Motor neuron (in vitro differentiated cells): ENCODE data around the gene MTAP. TPM values are rescaled to one million over a fixed set of nuclear protein-coding genes. Genes with fewer than 3 reads are reported as not detected.

Experiments
- ATAC-seq, 8 experiments: fragments of 200-7000 bp; cut with Tn5 transposase; replicated peaks in 6 of 8; 2 replicates each; pipeline ENCODE4 v1.8.0; 2021; ENCODE audit warnings: mild to moderate bottlenecking in 8 of 8, moderate library complexity in 8 of 8
- H3K27ac ChIP-seq, 2 donors: fragments of 250-450 bp; sonication (Bioruptor Pico); 2 replicates each; pipeline ENCODE4 v1.9.0; 2021; ENCODE audit warnings: antibody characterized with exemption in 2 of 2, mild to moderate bottlenecking in 2 of 2, moderate library complexity in 1 of 2
- H3K4me1 ChIP-seq, 2 donors: fragments of 250-450 bp; sonication (Bioruptor Pico); replicated peaks in 1 of 2; 2 replicates each; pipeline ENCODE4 v1.6.1; 2021; ENCODE audit warnings: antibody characterized with exemption in 2 of 2, mild to moderate bottlenecking in 2 of 2, moderate library complexity in 1 of 2
- H3K4me3 ChIP-seq, 5 donors: fragments of 250-450 bp; sonication (Bioruptor Pico); 2 replicates each; pipeline ENCODE4 v1.9.0; 2021; ENCODE audit warnings: antibody characterized with exemption in 5 of 5, mild to moderate bottlenecking in 5 of 5, moderate library complexity in 4 of 5
- WGBS, 10 experiments: fragments of 450-650 bp; shearing (Covaris generic); methylation state at CpG; one replicate each; pipeline ENCODE4 v1.0.0; 2022; 5-methylcytosine and 5-hydroxymethylcytosine counted together
- in situ Hi-C, 9 experiments: fragments of 400-800 bp; cut with MboI; loops; one replicate each; pipeline ENCODE4 v1.15.0; 2021; ENCODE audit warnings: low sequenced_read_pairs in 9 of 9, low pct_unique_long_range_greater_than_20kb in 2 of 9; ENCODE audit not compliant: unreplicated experiment in 9 of 9
- total RNA-seq, 8 experiments: library from RNA; unstranded; fragments of 300-600 nt; gene quantifications; 2 replicates each; pipeline versions ENCODE4 v1.2.3 to v1.2.4, GENCODE V29; 2022

Gene MTAP
- total RNA-seq, 8 experiments from 2014 or later, result 11.2 to 47.5 (median 18.8) TPM

- Histone ChIP-seq H3K27ac (no peak overlapping the region), H3K4me1 (no peaks in the 10 kb centered on the region), H3K4me3 (no peak overlapping the region)
- 50 to 100% (median 77%) methylated on average over 1 to 2 of the region's 2 CpGs for WGBS, 10 experiments
- in situ Hi-C loops, result loop anchor here in 7 of 9 experiments (10.0 to 25.0 kb wide), 4 partner anchors 67 to 469 kb away; partner anchors contain the start of gene IFNA5 (in 5 of the 7)
- no peak for ATAC-seq
These were observed 20.8 kb upstream of the MTAP start for GRCh38 chr9:21781656-21782055.

GRCh38 chr9:21782205-21782604, 20.2 kb upstream of the MTAP start:
- 30 to 94% (median 82%) methylated on average over 1 to 2 of the region's 2 CpGs; no CpG with 5 or more reads in 1 of the 10 experiments for WGBS, 10 experiments
- H3K27ac ChIP-seq, result no peak overlapping the region
- no peak for ATAC-seq
- H3K4me1 ChIP-seq, result no peaks in the 10 kb centered on the region
- no peak overlapping the region for H3K4me3 ChIP-seq
- in situ Hi-C loops, result loop anchor here in 7 of 9 experiments (10.0 to 25.0 kb wide), 4 partner anchors 67 to 470 kb away; partner anchors contain the start of gene IFNA5 (in 5 of the 7)

DNA sequence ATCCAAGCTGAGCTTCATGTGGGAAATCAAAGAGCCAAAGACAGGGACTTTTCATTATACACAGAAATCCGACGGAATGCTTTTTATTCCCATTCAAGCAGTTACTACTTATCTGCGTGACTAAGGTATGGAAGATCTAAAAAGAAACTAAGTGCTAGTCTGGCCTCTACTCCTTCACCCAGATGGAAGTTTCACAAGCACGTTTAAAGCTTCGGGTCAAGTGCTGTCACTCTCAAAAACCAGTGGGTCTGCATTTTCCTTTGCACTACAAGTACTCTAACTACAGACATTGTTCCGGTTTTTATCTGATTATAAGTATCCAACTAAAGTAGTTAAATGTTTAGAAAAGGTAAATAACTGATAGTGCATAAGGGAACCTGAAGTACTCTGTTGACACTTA, 13.7 kb upstream of the MTAP start:
- ATAC-seq, result no peak

GRCh38 chr9:21789541-21790037, 12.8 kb upstream of the MTAP start:
- in situ Hi-C loops, result loop anchor here in 7 of 9 experiments (10.0 to 25.0 kb wide), 5 partner anchors 75 to 477 kb away; partner anchors contain the start of gene IFNA5 (in 5 of the 7)
- no peaks in the 10 kb centered on the region for H3K4me1 ChIP-seq
- H3K27ac ChIP-seq, result no peak overlapping the region
- 0 to 15% (median 0%) methylated on average over 1 to 2 of the region's 2 CpGs; no CpG with 5 or more reads in 1 of the 10 experiments for WGBS, 10 experiments
- H3K4me3 ChIP-seq, result peak overlapping the region in 1 of 5 donors; percentile 15
- peak; percentile 76 to 100 (median 90) for ATAC-seq

More for the DNA sequence above, 13.7 kb upstream of the MTAP start:
- Histone ChIP-seq H3K4me3 (no peak overlapping the region), H3K27ac (no peak overlapping the region), H3K4me1 (no peaks in the 10 kb centered on the region)
- WGBS, 10 experiments, result 0 to 100% (median 75%) methylated on average over 1 to 6 of the region's 6 CpGs
- in situ Hi-C loops, result loop anchor here in 7 of 9 experiments (10.0 to 25.0 kb wide), 4 partner anchors 74 to 476 kb away; partner anchors contain the start of gene IFNA5 (in 5 of the 7)

DNA sequence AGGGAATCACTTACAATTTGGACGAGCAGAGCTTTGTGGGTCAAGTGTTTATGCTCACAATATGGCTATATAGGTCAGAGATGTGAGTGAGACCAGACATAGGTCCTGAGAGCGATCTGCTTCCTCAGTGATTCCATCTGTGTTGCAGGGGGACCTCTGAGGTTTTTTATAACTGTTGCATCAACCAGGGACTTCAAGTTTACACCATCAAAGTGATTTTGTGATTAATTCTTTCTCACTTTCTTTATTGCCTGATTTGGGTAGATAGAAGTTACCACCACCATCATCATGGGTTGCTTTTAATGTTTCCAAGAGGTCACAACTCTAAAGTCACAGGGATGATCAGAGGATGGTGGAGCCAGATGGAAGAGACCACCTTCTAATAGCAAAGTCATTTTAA, 7.0 kb upstream of the MTAP start:
- H3K27ac ChIP-seq, result no peak overlapping the region
- in situ Hi-C loops, result loop anchor here in 7 of 9 experiments (10.0 to 25.0 kb wide), 4 partner anchors 208 to 483 kb away; partner anchors contain the start of gene IFNA5 (in 5 of the 7)
- no peak for ATAC-seq
- no peaks in the 10 kb centered on the region for H3K4me1 ChIP-seq
- 0 to 100% (median 56%) methylated on average over 1 to 2 of the region's 2 CpGs; no CpG with 5 or more reads in 4 of the 10 experiments for WGBS, 10 experiments
- H3K4me3 ChIP-seq, result no peak overlapping the region

- Histone ChIP-seq H3K4me1 (peaks cover 2 to 4% of the 10 kb centered on the region in 2 donors), H3K27ac (no peak overlapping the region), H3K4me3 (no peak overlapping the region)
- ATAC-seq, result peak in 1 of 8 experiments; percentile 23
- in situ Hi-C loops, result loop anchor here in 7 of 9 experiments (10.0 to 25.0 kb wide), 4 partner anchors 209 to 484 kb away; partner anchors contain the start of gene IFNA5 (in 5 of the 7)
- 7 to 89% (median 53%) methylated on average over 1 to 3 of the region's 3 CpGs for whole genome bisulfite sequencing, 10 experiments
These were observed 5.7 kb upstream of the MTAP start for GRCh38 chr9:21796768-21797167.

DNA sequence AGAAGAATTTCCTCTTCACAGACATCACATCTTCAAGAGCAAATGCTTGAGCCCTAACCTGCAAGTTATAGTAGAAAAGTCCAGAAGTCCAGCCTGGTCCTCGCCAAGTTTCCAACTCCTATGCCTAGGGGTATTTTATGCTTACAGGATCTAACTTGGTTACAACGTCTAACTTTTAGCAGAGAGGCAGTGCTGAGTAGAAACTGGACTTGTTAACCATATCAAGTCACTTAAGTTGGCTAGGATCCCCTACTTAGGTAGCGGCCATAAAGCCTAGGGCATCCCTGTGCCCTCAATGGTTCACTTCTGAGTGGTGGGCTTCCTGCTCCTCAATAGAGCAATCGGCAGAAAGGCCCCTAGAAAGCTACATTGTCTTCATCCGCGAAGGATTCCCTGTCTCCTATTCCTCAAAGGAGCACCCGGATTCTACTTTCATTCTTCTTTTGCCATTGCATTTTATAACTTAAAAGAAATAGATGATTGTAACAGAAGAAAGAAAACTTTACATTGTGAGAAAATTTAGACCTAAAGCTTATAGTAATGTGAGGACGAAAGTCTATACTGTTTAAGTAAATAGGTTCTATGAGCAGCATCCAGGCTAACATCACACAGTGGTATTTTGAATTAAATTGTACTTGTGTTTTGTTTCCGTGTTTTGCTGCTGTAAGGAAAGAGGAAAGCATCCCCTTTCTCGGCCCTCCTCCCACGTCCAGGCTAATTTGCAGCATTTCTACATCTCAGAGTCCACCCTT, 1.3 kb upstream of the MTAP start:
- H3K4me3 ChIP-seq, result peak overlapping the region; percentile 66 to 85 (median 72)
- WGBS, 10 experiments, result 63 to 100% (median 90%) methylated on average over 2 to 11 of the region's 11 CpGs; no CpG with 5 or more reads in 1 of the 10 experiments
- in situ Hi-C loops, result loop anchor here in 4 of 9 experiments (25.0 kb wide), 3 partner anchors 186 to 436 kb away; partner anchors contain the start of genes CDKN2A (in 2 of the 4), CDKN2B-AS1 (in 2 of the 4) and CDKN2B (in 1 of the 4)
- ATAC-seq, result no peak
- H3K27ac ChIP-seq, result no peak overlapping the region
- peaks cover 10 to 12% of the 10 kb centered on the region in 2 donors for H3K4me1 ChIP-seq

GRCh38 chr9:21801683-21802417, 586 bp upstream of the MTAP start:
- Histone ChIP-seq H3K27ac (peak overlapping the region; percentile 16 to 71), H3K4me3 (peak overlapping the region; percentile 66 to 85 (median 72)), H3K4me1 (peaks cover 10 to 12% of the 10 kb centered on the region in 2 donors)
- in situ Hi-C loops, result loop anchor here in 4 of 9 experiments (25.0 kb wide), 3 partner anchors 185 to 435 kb away; partner anchors contain the start of genes CDKN2A (in 2 of the 4), CDKN2B-AS1 (in 2 of the 4) and CDKN2B (in 1 of the 4)
- WGBS, 10 experiments, result 0 to 100% (median 11%) methylated on average over 1 to 24 of the region's 37 CpGs
- peak; percentile 59 to 79 (median 64) for ATAC-seq

- Histone ChIP-seq H3K4me3 (peak overlapping the region; percentile 66 to 85 (median 72)), H3K4me1 (peaks cover 10 to 12% of the 10 kb centered on the region in 2 donors), H3K27ac (no peak overlapping the region)
- in situ Hi-C loops, result loop anchor here in 4 of 9 experiments (25.0 kb wide), 3 partner anchors 184 to 434 kb away; partner anchors contain the start of genes CDKN2A (in 2 of the 4), CDKN2B-AS1 (in 2 of the 4) and CDKN2B (in 1 of the 4)
- ATAC-seq, result no peak
- WGBS, 10 experiments, result 0 to 35% (median 10%) methylated on average over 1 to 10 of the region's 10 CpGs; no CpG with 5 or more reads in 1 of the 10 experiments
These were observed 1.2 kb downstream of the MTAP start for GRCh38 chr9:21803649-21804048.

- no peak for ATAC-seq
- in situ Hi-C loops, result loop anchor here in 4 of 9 experiments (25.0 kb wide), 3 partner anchors 183 to 433 kb away; partner anchors contain the start of genes CDKN2A (in 2 of the 4), CDKN2B-AS1 (in 2 of the 4) and CDKN2B (in 1 of the 4)
- Histone ChIP-seq H3K27ac (no peak overlapping the region), H3K4me3 (peak overlapping the region; percentile 4 to 85 (median 72)), H3K4me1 (peaks cover 10 to 12% of the 10 kb centered on the region in 2 donors)
- 60 to 100% (median 86%) methylated on average over 1 to 2 of the region's 2 CpGs; no CpG with 5 or more reads in 5 of the 10 experiments for WGBS, 10 experiments
These were observed 1.9 kb downstream of the MTAP start for GRCh38 chr9:21804331-21804730.

DNA sequence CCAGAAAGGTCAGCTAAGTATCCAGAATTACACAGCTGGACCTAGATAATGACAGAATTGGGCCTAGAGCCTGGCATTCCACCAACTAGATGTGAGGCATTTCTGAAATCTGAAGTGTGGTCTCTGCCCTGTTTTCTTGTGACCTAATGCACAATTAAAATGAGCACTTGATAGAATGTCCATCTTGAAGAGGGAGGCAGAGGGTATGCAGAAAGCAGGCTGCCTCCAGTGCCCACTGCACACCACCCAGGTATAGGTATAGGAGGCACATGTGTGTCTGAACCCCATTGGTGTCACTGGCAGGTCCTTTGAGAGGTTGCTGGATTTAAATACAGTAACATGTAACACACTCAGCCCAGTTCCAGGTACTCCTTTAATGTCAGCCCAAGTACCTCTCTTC, 2.4 kb downstream of the MTAP start:
- H3K4me1 ChIP-seq, result peaks cover 10 to 12% of the 10 kb centered on the region in 2 donors
- H3K27ac ChIP-seq, result no peak overlapping the region
- ATAC-seq, result no peak
- in situ Hi-C loops, result loop anchor here in 4 of 9 experiments (25.0 kb wide), 3 partner anchors 183 to 433 kb away; partner anchors contain the start of genes CDKN2A (in 2 of the 4), CDKN2B-AS1 (in 2 of the 4) and CDKN2B (in 1 of the 4)
- H3K4me3 ChIP-seq, result no peak overlapping the region

DNA sequence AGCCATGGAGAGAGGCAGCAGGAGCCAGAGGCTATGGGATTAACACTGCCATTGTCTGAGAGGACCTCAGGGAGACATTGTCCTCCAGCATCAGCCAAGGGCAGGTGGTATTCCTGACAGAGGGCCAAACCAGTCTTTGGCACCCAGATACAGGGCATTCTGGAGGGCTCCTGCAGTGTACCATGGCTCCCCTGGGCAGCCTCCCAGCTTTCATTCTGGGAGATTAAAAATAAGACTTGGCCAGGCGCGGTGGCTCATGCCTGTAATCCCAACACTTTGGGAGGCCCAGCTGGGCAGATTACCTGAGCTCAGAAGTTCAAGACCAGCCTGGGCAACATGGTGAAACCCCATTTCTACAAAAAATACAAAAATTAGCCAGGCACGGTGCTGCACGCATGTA, 4.2 kb downstream of the MTAP start:
- 93 to 100% (median 100%) methylated on average over 1 to 4 of the region's 4 CpGs; no CpG with 5 or more reads in 7 of the 10 experiments for WGBS, 10 experiments

More for the DNA sequence above, 4.2 kb downstream of the MTAP start:
- in situ Hi-C loops, result loop anchor here in 4 of 9 experiments (25.0 kb wide), 3 partner anchors 181 to 431 kb away; partner anchors contain the start of genes CDKN2A (in 2 of the 4), CDKN2B-AS1 (in 2 of the 4) and CDKN2B (in 1 of the 4)
- ATAC-seq, result no peak
- peaks cover 7 to 8% of the 10 kb centered on the region in 2 donors for H3K4me1 ChIP-seq
- H3K4me3 ChIP-seq, result no peak overlapping the region
- H3K27ac ChIP-seq, result no peak overlapping the region
